ENCODE results near the gene SORBS2.

DNA sequence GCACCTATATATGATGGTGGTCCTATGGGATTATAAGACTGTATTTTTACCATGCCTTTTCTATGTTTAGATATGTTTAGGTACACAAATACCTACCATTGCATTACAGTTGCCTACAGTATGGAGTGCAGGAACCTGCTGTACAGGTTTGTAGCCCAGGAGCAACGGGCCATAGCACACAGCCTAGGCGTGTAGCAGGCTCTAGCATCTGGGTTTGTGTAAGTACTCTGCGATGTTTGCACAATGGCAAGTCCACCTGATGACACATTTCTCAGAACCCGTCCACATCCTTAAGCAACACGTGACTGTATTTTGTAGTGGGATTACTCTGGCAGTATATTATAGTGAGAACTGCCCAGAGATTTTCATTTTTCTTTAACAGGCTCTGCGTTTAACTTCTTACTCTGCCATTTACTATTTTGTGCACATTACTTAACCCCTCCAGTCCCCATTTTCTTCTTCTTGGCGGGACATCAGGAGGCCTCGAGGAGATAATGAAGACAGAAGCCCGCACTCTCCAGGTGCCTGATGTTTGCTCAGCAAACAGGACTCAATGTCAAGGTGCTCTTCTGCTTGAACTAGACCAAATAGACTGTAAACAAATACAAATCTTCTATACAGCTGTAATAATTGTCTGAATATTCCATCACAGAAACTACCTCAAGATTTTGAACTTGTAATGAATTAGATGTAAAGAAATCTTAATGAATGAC, 174.7 kb downstream of the SORBS2 start:
- TF ChIP-seq, protein P1, sequence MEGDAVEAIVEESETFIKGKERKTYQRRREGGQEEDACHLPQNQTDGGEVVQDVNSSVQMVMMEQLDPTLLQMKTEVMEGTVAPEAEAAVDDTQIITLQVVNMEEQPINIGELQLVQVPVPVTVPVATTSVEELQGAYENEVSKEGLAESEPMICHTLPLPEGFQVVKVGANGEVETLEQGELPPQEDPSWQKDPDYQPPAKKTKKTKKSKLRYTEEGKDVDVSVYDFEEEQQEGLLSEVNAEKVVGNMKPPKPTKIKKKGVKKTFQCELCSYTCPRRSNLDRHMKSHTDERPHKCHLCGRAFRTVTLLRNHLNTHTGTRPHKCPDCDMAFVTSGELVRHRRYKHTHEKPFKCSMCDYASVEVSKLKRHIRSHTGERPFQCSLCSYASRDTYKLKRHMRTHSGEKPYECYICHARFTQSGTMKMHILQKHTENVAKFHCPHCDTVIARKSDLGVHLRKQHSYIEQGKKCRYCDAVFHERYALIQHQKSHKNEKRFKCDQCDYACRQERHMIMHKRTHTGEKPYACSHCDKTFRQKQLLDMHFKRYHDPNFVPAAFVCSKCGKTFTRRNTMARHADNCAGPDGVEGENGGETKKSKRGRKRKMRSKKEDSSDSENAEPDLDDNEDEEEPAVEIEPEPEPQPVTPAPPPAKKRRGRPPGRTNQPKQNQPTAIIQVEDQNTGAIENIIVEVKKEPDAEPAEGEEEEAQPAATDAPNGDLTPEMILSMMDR (IDR thresholded peaks at IDR 0.05): no peak
- no peak for TF ChIP-seq POLR2AphosphoS5 (IDR thresholded peaks at IDR 0.05; ENCODE audit: insufficient read depth in 1 of 2, low read depth in 1 of 2)
- TF ChIP-seq POLR2A (IDR thresholded peaks at IDR 0.05): no peak
